ENCODE results near the gene SIDT1.
"Not testable (repeated sequence)": the region's sequence is repeated elsewhere in the genome, so short reads cannot be mapped to it uniquely, and the experiment has no call there.

The SIDT1 gene

DNA sequence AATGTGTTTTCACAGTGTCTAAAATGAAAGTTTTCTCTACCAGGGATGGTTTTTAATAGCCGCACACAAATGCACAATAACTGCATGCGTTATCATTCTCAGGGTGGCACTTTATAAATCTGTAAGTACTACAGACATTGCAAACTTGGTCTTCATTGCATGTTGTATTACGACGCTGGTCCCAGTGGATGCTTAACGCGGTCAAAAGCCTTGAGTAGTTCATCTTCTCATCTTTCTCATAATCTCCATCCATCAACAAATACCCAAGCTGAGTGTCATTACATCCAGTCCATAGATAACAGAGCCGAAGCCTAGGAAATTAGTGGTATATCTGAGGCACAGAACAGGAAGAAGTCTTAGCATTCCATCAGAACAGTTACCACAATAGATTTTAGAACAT lies 91.5 kb downstream of the SIDT1 start:
- peaks cover 7% of the 10 kb centered on the region for H3K4me1 Mint-ChIP-seq (ENCODE audit: low read depth)
- no peak overlapping the region for H3K4me3 Mint-ChIP-seq
- H3K27ac Mint-ChIP-seq: no peak overlapping the region
- DNase-seq (ENCODE audit: low spot score): no peak
- peaks cover 23% of the 10 kb centered on the region for H3K36me3 Mint-ChIP-seq (ENCODE audit: low read depth)
- H3K27me3 Mint-ChIP-seq (ENCODE audit: low read depth): no peaks in the 10 kb centered on the region
- H3K9me3 Mint-ChIP-seq: no peaks in the 10 kb centered on the region

DNA sequence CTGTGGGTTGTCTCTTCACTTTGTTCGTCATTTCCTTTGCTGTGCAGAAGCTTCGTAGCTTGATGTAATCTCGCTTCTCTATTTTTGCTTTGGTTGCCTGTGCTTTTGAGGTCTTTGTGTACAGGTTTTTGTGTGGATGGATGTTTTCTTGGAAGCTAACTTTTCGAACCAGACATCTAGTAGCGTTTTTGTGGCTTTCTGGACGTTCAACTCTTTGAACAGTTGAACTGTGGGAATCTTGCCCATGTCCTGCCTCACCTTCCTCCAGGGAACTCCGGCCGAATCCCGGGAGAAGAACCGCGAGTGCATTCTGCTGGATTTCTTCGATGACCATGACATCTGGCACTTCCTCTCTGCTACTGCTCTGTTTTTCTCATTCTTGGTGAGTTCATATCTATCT lies 93.5 kb downstream of the SIDT1 start:
- H3K27me3 Mint-ChIP-seq (ENCODE audit: low read depth): no peaks in the 10 kb centered on the region
- H3K27ac Mint-ChIP-seq: peak overlapping the region; percentile 5
- H3K4me3 Mint-ChIP-seq: no peak overlapping the region

DNA sequence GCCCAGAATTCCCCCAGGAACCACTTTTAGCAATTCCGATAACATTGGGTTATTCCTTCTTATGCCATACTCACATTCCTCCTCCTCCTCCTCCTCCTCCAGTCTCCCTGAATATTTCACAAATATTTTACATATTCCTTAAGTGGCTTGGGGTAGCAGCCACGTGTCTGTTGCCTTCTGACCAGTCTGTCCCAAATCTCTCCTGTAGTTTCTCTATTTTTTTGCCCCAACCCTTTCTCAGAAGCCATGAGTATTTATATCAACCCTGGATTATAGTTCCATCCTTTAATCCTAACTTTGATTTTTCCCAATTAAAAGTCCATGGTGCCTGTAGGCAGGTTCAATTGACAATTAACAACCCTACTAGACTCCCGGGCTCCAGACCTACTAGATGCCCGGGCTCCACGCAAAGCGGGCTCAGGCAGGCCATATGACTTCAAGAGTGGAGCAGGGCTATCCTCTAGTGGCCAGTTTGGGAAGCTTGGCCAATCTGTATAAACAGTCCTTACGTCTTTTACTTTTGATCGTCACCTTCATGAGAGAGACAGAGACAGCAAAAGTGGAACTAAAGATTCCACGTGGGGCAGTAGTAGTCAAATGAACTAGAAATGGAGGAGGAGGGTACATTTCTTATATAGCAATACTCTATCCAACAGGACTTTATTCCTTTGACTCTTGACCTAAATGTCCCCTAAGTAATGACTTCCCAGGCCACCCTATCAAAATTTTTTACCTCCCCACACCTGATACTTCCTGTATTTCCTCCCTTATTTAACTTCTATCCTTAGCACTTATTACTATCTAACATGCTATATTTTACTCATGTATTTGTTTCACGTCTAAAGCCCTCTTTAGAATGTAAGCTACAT lies 94.4 kb downstream of the SIDT1 start:
- Mint-ChIP-seq H3K4me1 (ENCODE audit: low read depth) (peaks cover 7% of the 10 kb centered on the region), H3K4me3 (no peak overlapping the region), H3K36me3 (ENCODE audit: low read depth) (peaks cover 25% of the 10 kb centered on the region), H3K27me3 (ENCODE audit: low read depth) (no peaks in the 10 kb centered on the region), H3K9me3 (no peaks in the 10 kb centered on the region), H3K27ac (no peak overlapping the region)
- DNase-seq (ENCODE audit: low spot score): peak; percentile 7

More for the DNA sequence above, 93.5 kb downstream of the SIDT1 start:
- no peaks in the 10 kb centered on the region for H3K9me3 Mint-ChIP-seq
- H3K36me3 Mint-ChIP-seq (ENCODE audit: low read depth): peaks cover 27% of the 10 kb centered on the region
- H3K4me1 Mint-ChIP-seq (ENCODE audit: low read depth): peaks cover 7% of the 10 kb centered on the region
- no peak for DNase-seq (ENCODE audit: low spot score)

DNA sequence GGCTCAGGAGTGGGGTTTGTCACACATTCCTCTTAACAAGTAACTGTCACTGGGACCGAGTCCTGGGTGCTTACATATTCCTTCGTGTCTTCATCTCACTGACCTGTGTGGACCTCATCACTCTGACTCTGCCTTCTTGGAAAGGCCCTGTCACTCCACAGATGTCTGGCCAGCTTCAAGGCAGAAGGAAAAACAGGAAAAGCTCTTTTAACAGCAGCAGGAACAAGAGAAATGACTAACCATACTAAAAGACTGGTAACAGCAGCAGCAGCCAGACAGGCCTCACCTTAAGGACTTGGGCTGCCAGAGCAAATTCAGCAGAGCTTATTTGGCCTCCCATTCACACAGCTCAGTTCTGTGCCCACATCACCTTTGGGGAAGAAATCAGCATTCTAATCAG lies 96.0 kb downstream of the SIDT1 start:
- H3K4me1 Mint-ChIP-seq (ENCODE audit: low read depth): peaks cover 7% of the 10 kb centered on the region
- H3K9me3 Mint-ChIP-seq: no peaks in the 10 kb centered on the region
- no peak overlapping the region for H3K27ac Mint-ChIP-seq
- peaks cover 25% of the 10 kb centered on the region for H3K36me3 Mint-ChIP-seq (ENCODE audit: low read depth)
- no peak for DNase-seq (ENCODE audit: low spot score)
- H3K4me3 Mint-ChIP-seq: no peak overlapping the region
- H3K27me3 Mint-ChIP-seq (ENCODE audit: low read depth): no peaks in the 10 kb centered on the region

DNA sequence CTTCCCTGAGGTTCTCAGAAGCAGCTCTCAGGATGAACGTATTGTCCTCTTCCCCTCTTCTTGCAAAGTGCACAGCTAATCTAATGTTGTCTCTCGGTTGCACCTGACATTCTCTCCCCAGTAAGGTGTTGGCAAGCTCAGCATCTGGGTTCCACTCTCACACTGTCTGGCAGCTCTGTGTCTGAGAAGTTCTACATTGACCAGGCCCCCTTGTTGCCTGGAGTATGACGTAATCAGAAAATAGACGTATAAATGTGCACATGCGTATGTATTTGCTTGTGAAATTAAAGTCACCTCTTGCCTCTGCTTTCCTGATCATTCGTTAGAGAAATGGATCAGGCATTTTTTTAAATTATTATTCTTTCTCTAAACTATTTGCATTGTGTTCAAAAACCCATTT lies 96.4 kb downstream of the SIDT1 start:
- no peak for DNase-seq (ENCODE audit: low spot score)
- Mint-ChIP-seq H3K27ac (no peak overlapping the region), H3K36me3 (ENCODE audit: low read depth) (peaks cover 22% of the 10 kb centered on the region)

DNA sequence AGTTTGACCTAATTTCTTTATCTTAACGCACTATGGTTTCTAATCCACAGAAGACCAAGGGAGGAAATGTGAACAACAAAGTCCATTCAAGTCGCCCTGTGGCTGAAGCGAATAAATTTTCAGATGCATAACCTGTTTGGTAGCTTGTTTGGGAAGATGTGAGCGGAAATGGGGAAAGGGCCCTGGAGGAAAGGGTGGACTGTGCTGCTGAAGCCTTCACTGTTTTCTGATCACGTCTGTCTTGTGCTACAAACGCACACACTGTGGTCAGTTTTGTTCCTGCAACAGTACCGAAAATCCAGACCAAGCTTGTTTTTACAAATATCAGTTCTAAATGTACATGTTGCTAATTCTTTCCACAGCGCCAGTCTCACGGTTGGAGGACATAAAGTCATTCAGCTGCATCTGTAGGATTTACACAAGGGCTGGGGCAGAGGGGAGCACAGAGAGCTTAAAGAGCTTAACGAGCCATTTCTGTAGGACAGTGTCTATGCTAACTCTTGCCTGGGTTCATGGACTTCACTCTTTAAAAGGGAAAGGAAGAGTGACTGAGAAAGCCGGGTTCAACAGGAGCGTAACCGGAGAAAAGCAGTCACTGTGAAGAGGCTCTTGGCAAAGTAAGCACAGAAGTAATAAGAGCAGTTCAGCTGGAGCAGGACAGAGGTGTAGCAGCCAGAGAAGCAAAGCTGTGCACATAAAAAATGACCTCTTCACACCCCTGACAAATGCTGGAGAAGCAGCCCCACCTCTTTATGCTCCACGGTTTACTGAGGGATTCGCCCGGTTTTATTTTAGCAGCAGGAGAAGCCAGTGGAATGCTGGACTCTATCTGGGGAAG lies 97.4 kb downstream of the SIDT1 start:
- Mint-ChIP-seq H3K9me3 (no peaks in the 10 kb centered on the region), H3K27ac (no peak overlapping the region), H3K36me3 (ENCODE audit: low read depth) (peaks cover 16% of the 10 kb centered on the region), H3K27me3 (ENCODE audit: low read depth) (no peaks in the 10 kb centered on the region), H3K4me1 (ENCODE audit: low read depth) (peaks cover 7% of the 10 kb centered on the region), H3K4me3 (no peak overlapping the region)
- DNase-seq (ENCODE audit: low spot score): no peak

More for the DNA sequence above, 96.4 kb downstream of the SIDT1 start:
- Mint-ChIP-seq H3K27me3 (ENCODE audit: low read depth) (no peaks in the 10 kb centered on the region), H3K4me1 (ENCODE audit: low read depth) (peaks cover 7% of the 10 kb centered on the region), H3K9me3 (no peaks in the 10 kb centered on the region), H3K4me3 (no peak overlapping the region)

DNA sequence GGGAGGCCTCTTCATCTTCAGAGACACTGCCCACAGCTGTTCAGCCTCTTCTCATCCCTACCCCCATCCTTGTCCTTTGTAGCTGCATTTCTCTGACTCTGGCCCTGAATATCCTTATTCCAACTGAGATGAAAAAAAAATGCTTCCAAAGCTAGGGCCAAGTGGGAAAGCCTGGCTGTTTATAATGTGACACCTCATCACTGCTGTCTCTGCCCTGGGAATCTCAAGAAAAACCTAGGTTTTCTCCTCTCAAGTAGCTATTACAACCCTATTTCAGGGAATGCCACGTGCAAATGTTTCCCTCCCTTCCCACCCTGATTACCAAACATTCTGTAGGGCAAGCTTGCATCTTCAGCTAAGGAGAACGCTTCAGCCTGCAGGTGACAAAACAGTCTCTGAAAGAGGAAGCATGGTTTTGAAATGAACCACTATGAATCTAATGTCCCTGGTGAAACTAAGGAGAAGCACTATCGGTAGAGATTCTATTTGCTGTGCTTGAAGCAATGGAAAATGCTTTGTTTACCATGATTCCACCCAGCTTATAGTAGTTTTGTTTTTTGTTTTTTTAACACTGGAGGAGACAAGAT lies 98.7 kb downstream of the SIDT1 start:
- no peaks in the 10 kb centered on the region for H3K9me3 Mint-ChIP-seq
- peak overlapping the region; percentile 38 for H3K27ac Mint-ChIP-seq
- DNase-seq (ENCODE audit: low spot score): no peak
- H3K4me3 Mint-ChIP-seq: no peak overlapping the region
- H3K4me1 Mint-ChIP-seq (ENCODE audit: low read depth): peaks cover 1% of the 10 kb centered on the region
- H3K36me3 Mint-ChIP-seq (ENCODE audit: low read depth): peaks cover 10% of the 10 kb centered on the region
- H3K27me3 Mint-ChIP-seq (ENCODE audit: low read depth): no peaks in the 10 kb centered on the region

DNA sequence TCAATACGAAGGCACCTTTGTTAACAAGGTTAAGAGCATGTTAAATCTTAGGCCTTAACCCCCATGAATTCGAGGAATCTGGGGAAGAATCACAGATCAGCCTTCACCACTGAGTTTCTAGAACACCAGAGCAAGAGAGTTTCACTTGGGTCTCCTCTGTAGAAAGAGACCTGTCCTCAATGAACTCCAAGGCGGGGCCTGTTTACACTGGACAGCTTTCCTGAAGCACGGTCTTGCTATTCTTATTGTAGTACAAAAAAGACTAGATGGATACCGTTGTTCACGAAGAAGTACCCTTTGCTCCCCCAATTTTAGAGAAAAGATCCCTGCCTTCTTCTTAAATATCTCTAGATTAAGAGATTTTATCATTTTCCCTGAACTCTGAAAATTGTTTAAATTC lies 99.2 kb downstream of the SIDT1 start:
- Mint-ChIP-seq H3K4me1 (ENCODE audit: low read depth) (no peaks in the 10 kb centered on the region), H3K36me3 (ENCODE audit: low read depth) (peaks cover 7% of the 10 kb centered on the region), H3K27ac (no peak overlapping the region), H3K9me3 (no peaks in the 10 kb centered on the region), H3K27me3 (ENCODE audit: low read depth) (no peaks in the 10 kb centered on the region), H3K4me3 (no peak overlapping the region)
- DNase-seq (ENCODE audit: low spot score): no peak

DNA sequence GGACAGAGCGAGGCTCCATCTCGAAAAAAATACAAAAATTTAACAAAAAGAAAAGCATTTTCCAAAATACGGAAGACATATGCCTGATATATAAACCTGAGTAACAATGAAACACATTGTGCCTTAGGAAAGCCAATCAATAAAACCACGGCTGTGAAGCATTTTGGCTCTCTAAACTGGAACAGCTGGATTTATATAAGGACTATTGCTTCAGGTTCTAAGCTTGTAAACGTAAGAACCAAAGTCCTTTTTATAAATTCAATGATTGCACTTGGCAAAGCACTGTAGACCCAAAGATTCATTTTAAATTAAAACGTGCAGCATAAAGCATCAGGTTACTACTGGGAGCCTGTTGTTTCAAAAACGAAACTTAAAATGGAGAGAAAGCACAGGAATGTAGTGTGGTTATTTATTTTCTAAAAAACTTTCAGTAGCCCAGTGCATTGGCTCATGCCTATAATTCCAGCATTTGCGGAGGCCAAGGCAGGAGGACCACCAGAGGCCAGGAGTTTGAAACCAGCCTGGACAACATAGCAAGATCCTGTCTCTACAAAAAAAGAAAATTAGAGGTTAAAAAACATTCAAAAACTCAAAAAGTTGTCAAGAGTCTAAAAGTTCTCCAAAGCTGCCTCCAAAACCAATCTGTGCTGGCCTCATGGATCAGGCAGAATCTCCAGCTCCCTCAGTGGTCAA lies 102.6 kb downstream of the SIDT1 start:
- Mint-ChIP-seq H3K9me3 (no peaks in the 10 kb centered on the region), H3K27ac (no peak overlapping the region), H3K36me3 (ENCODE audit: low read depth) (peaks cover 3% of the 10 kb centered on the region), H3K4me3 (no peak overlapping the region), H3K4me1 (ENCODE audit: low read depth) (no peaks in the 10 kb centered on the region), H3K27me3 (ENCODE audit: low read depth) (no peaks in the 10 kb centered on the region)
- DNase-seq (ENCODE audit: low spot score): no peak

DNA sequence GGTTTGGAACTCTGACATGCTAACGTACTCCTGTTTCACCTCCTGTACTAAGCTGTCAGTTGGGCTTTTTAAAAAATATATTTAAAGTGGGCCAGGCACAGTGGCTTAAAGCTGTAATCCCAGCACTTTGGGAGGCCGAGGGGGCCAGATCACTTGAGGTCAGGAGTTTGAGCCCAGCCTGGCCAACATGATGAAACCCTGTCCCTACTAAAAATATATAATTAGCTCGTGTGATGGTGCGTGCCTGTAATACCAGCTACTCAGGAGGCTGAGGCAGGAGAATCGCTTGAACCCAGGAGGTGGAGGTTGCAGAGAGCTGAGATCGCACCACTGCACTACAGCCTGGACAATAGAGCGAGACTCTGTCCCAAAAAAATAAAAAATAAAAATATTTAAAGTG lies 103.7 kb downstream of the SIDT1 start:
- not testable (repeated sequence) for H3K4me3 Mint-ChIP-seq; H3K36me3 Mint-ChIP-seq (ENCODE audit: low read depth); DNase-seq (ENCODE audit: low spot score); H3K4me1 Mint-ChIP-seq (ENCODE audit: low read depth); H3K27me3 Mint-ChIP-seq (ENCODE audit: low read depth); H3K27ac Mint-ChIP-seq; H3K9me3 Mint-ChIP-seq

DNA sequence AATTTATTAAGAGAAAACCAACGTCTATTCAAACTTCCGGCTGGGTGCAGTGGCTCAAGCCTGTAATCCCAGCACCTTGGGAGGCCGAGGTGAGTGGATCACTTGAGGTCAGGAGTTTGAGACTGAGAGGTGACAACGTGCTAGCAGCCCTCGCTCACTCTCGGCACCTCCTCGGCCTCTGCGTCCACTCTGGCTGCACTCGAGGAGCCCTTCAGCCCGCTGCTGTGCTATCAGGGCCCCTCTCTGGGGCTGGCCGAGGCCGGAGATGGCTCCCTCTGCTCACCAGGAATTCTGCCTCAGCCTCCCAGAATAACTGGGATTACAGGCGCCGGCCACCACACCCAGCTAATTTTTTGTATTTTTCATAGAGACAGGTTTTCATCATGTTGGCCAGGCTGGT lies 105.4 kb downstream of the SIDT1 start:
- Mint-ChIP-seq H3K27ac (no peak overlapping the region), H3K36me3 (ENCODE audit: low read depth) (no peaks in the 10 kb centered on the region), H3K4me1 (ENCODE audit: low read depth) (peaks cover 3% of the 10 kb centered on the region), H3K27me3 (ENCODE audit: low read depth) (no peaks in the 10 kb centered on the region), H3K9me3 (no peaks in the 10 kb centered on the region), H3K4me3 (no peak overlapping the region)
- no peak for DNase-seq (ENCODE audit: low spot score)

DNA sequence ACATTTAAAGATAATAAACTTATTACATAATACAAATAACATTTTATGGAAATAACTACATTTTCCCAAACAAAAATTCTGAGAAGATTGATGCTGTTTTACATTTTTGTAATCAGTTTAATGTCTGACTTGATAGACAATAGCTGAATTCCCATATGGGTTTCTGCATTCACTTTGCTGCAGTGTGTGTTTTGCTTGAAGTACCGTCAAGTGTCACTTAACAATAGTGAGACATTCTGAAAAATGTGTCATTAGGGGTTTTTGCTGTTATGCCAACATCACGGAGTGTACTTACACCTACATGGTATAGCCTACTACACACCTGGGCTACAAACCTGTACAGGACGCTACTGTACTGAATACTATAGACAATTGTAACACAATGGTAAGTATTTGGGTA lies 106.6 kb downstream of the SIDT1 start:
- H3K27ac Mint-ChIP-seq: no peak overlapping the region
- no peaks in the 10 kb centered on the region for H3K27me3 Mint-ChIP-seq (ENCODE audit: low read depth)
- peaks cover 3% of the 10 kb centered on the region for H3K4me1 Mint-ChIP-seq (ENCODE audit: low read depth)
- no peak for DNase-seq (ENCODE audit: low spot score)
- no peak overlapping the region for H3K4me3 Mint-ChIP-seq
- H3K36me3 Mint-ChIP-seq (ENCODE audit: low read depth): peaks cover 1% of the 10 kb centered on the region
- peaks cover 9% of the 10 kb centered on the region for H3K9me3 Mint-ChIP-seq

DNA sequence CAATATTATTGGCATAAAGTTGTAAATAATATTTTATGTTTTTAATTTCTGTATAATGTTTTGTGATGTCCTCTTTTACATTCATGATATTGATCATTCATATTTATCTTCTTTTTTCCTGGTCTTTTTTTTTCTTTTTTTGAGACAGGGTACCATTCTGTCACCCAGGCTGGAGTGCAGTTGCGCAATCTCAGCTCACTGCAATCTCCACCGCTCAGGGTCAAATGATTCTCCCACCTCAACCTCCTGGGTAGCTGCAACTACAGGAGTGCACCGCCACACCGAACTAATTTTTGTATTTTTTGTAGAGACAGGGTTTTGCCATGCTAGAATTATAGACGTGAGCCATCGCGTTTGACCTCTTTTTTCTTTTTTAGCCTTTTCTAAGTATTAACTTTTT lies 111.2 kb downstream of the SIDT1 start:
- H3K27ac Mint-ChIP-seq: no peak overlapping the region
- DNase-seq (ENCODE audit: low spot score): no peak
- peaks cover 3% of the 10 kb centered on the region for H3K4me1 Mint-ChIP-seq (ENCODE audit: low read depth)
- peaks cover 44% of the 10 kb centered on the region for H3K9me3 Mint-ChIP-seq
- peaks cover 11% of the 10 kb centered on the region for H3K36me3 Mint-ChIP-seq (ENCODE audit: low read depth)
- H3K4me3 Mint-ChIP-seq: no peak overlapping the region
- no peaks in the 10 kb centered on the region for H3K27me3 Mint-ChIP-seq (ENCODE audit: low read depth)

Measured in T-helper 2 cell treated with Interferon-gamma antibody and Interleukin-4, amounts not matched to agents 5 μg/mL and 100 μg/mL, for 36 hours (primary cell).